Measurements from ENCODE around the gene ANO5. TPM values are rescaled to one million over a fixed set of nuclear protein-coding genes. Genes with fewer than 3 reads are reported as not detected.
"Not testable (repeated sequence)": the region's sequence is repeated elsewhere in the genome, so short reads cannot be mapped to it uniquely, and the experiment has no call there.

Gene ANO5
- total and polyA plus RNA-seq, 2 donors (not counting 1 experiment from before 2014, with no cell fraction given): 0.06 to 4.1 TPM

GRCh38 chr11:22273781-22274180 lies 80.9 kb downstream of the ANO5 start:
- Histone ChIP-seq H2AFZ (ENCODE audit: low read length) (no peak overlapping the region), H3K9ac (ENCODE audit: insufficient read depth, low read length) (no peak overlapping the region)
- TF ChIP-seq EZH2 (IDR thresholded peaks at IDR 0.05; ENCODE audit: low read length, missing control alignments) (no peak), CTCF (conservative IDR thresholded peaks at IDR 0.05 in 1 of 2, IDR thresholded peaks at IDR 0.05 in 1 of 2; ENCODE audit: low read depth in 1 of 2, low read length in 2 of 2) (no peak)

GRCh38 chr11:22275600-22275999 lies 82.7 kb downstream of the ANO5 start:
- no peak for TF ChIP-seq CTCF (conservative IDR thresholded peaks at IDR 0.05 in 1 of 2, IDR thresholded peaks at IDR 0.05 in 1 of 2; ENCODE audit: low read depth in 1 of 2, low read length in 2 of 2)
- no peak for TF ChIP-seq EZH2 (IDR thresholded peaks at IDR 0.05; ENCODE audit: low read length, missing control alignments)
- Histone ChIP-seq H3K27ac (ENCODE audit: insufficient read depth, low read length) (no peak overlapping the region), H3K4me2 (ENCODE audit: extremely low read depth, insufficient read depth, low read length) (no peak overlapping the region), H4K20me1 (ENCODE audit: control insufficient read depth, extremely low read depth, insufficient read depth, low read length) (no peaks in the 10 kb centered on the region), H3K4me3 (replicated peaks in 1 of 4; ENCODE audit: control extremely low read depth in 1 of 4, insufficient read depth in 1 of 4, low read depth in 3 of 4, low read length in 4 of 4) (no peak overlapping the region), H3K36me3 (ENCODE audit: control insufficient read depth, insufficient read depth, low read length) (no peaks in the 10 kb centered on the region), H2AFZ (ENCODE audit: low read length) (no peak overlapping the region), H3K4me1 (ENCODE audit: control insufficient read depth, extremely low read depth, insufficient read depth, low read length) (no peaks in the 10 kb centered on the region), H3K9ac (ENCODE audit: insufficient read depth, low read length) (no peak overlapping the region), H3K9me3 (ENCODE audit: control insufficient read depth, insufficient read depth, low read depth, low read length) (no peaks in the 10 kb centered on the region), H3K79me2 (ENCODE audit: control insufficient read depth, insufficient read depth, low read length) (no peaks in the 10 kb centered on the region), H3K27me3 (ENCODE audit: control insufficient read depth, insufficient read depth, low read length) (no peaks in the 10 kb centered on the region)
- DNase-seq (ENCODE audit: low read depth in 2 of 2): no peak

More at GRCh38 chr11:22273781-22274180, 80.9 kb downstream of the ANO5 start:
- DNase-seq (ENCODE audit: low read depth in 2 of 2): no peak
- Histone ChIP-seq H4K20me1 (ENCODE audit: control insufficient read depth, extremely low read depth, insufficient read depth, low read length) (no peaks in the 10 kb centered on the region), H3K4me3 (replicated peaks in 1 of 4; ENCODE audit: control extremely low read depth in 1 of 4, insufficient read depth in 1 of 4, low read depth in 3 of 4, low read length in 4 of 4) (no peak overlapping the region), H3K9me3 (ENCODE audit: control insufficient read depth, insufficient read depth, low read depth, low read length) (no peaks in the 10 kb centered on the region), H3K36me3 (ENCODE audit: control insufficient read depth, insufficient read depth, low read length) (no peaks in the 10 kb centered on the region), H3K4me1 (ENCODE audit: control insufficient read depth, extremely low read depth, insufficient read depth, low read length) (no peaks in the 10 kb centered on the region), H3K27ac (ENCODE audit: insufficient read depth, low read length) (no peak overlapping the region), H3K4me2 (ENCODE audit: extremely low read depth, insufficient read depth, low read length) (no peak overlapping the region), H3K27me3 (ENCODE audit: control insufficient read depth, insufficient read depth, low read length) (no peaks in the 10 kb centered on the region), H3K79me2 (ENCODE audit: control insufficient read depth, insufficient read depth, low read length) (no peaks in the 10 kb centered on the region)

GRCh38 chr11:22276535-22276934 lies 83.7 kb downstream of the ANO5 start:
- TF ChIP-seq EZH2 (IDR thresholded peaks at IDR 0.05; ENCODE audit: low read length, missing control alignments) (no peak), CTCF (conservative IDR thresholded peaks at IDR 0.05 in 1 of 2, IDR thresholded peaks at IDR 0.05 in 1 of 2; ENCODE audit: low read depth in 1 of 2, low read length in 2 of 2) (no peak)
- Histone ChIP-seq H3K9ac (ENCODE audit: insufficient read depth, low read length) (no peak overlapping the region), H2AFZ (ENCODE audit: low read length) (no peak overlapping the region), H3K9me3 (ENCODE audit: control insufficient read depth, insufficient read depth, low read depth, low read length) (no peaks in the 10 kb centered on the region), H3K79me2 (ENCODE audit: control insufficient read depth, insufficient read depth, low read length) (no peaks in the 10 kb centered on the region), H3K27ac (ENCODE audit: insufficient read depth, low read length) (no peak overlapping the region), H3K4me1 (ENCODE audit: control insufficient read depth, extremely low read depth, insufficient read depth, low read length) (no peaks in the 10 kb centered on the region), H3K4me3 (replicated peaks in 1 of 4; ENCODE audit: control extremely low read depth in 1 of 4, insufficient read depth in 1 of 4, low read depth in 3 of 4, low read length in 4 of 4) (no peak overlapping the region), H3K36me3 (ENCODE audit: control insufficient read depth, insufficient read depth, low read length) (no peaks in the 10 kb centered on the region), H4K20me1 (ENCODE audit: control insufficient read depth, extremely low read depth, insufficient read depth, low read length) (no peaks in the 10 kb centered on the region), H3K27me3 (ENCODE audit: control insufficient read depth, insufficient read depth, low read length) (no peaks in the 10 kb centered on the region), H3K4me2 (ENCODE audit: extremely low read depth, insufficient read depth, low read length) (no peak overlapping the region)
- no peak for DNase-seq (ENCODE audit: low read depth in 2 of 2)

GRCh38 chr11:22284991-22285390 lies 92.1 kb downstream of the ANO5 start:
- H3K4me1 ChIP-seq (ENCODE audit: control insufficient read depth, extremely low read depth, insufficient read depth, low read length); H4K20me1 ChIP-seq (ENCODE audit: control insufficient read depth, extremely low read depth, insufficient read depth, low read length); H3K4me2 ChIP-seq (ENCODE audit: extremely low read depth, insufficient read depth, low read length); H3K36me3 ChIP-seq (ENCODE audit: control insufficient read depth, insufficient read depth, low read length); H3K9ac ChIP-seq (ENCODE audit: insufficient read depth, low read length); H3K9me3 ChIP-seq (ENCODE audit: control insufficient read depth, insufficient read depth, low read depth, low read length); DNase-seq (ENCODE audit: low read depth in 2 of 2); H3K4me3 ChIP-seq (replicated peaks in 1 of 4; ENCODE audit: control extremely low read depth in 1 of 4, insufficient read depth in 1 of 4, low read depth in 3 of 4, low read length in 4 of 4); H2AFZ ChIP-seq (ENCODE audit: low read length); H3K79me2 ChIP-seq (ENCODE audit: control insufficient read depth, insufficient read depth, low read length); H3K27ac ChIP-seq (ENCODE audit: insufficient read depth, low read length); H3K27me3 ChIP-seq (ENCODE audit: control insufficient read depth, insufficient read depth, low read length): not testable (repeated sequence)

Data from fibroblast of lung (primary cell).